NCI-H345 treated with DMSO at 0.1 percent for 48 hours (cell line): Measurements from ENCODE around the gene SNCAIP.
"Not testable (repeated sequence)": the region's sequence is repeated elsewhere in the genome, so short reads cannot be mapped to it uniquely, and the experiment has no call there.

Experiments used
- DNase-seq: peaks from one replicate; lab custom pipeline; 2025; ENCODE audit not compliant: unreplicated experiment; lab: John Stamatoyannopoulos, UW

SNCAIP gene

GRCh38 chr5:122354293-122354692, 42.3 kb downstream of the SNCAIP start:
- DNase-seq = no peak

- no peak for DNase-seq
Measured at GRCh38 chr5:122355324-122355723, 43.3 kb downstream of the SNCAIP start.

- no peak for DNase-seq
Measured at GRCh38 chr5:122356855-122357254, 44.8 kb downstream of the SNCAIP start.

- no peak for DNase-seq
Measured at GRCh38 chr5:122358372-122358979, 46.4 kb downstream of the SNCAIP start.

GRCh38 chr5:122362361-122362760, 50.3 kb downstream of the SNCAIP start:
- no peak for DNase-seq

GRCh38 chr5:122363623-122364022, 51.6 kb downstream of the SNCAIP start:
- DNase-seq = no peak

- DNase-seq = no peak
Measured at GRCh38 chr5:122366501-122366900, 54.5 kb downstream of the SNCAIP start.

GRCh38 chr5:122367456-122367855, 55.4 kb downstream of the SNCAIP start:
- no peak for DNase-seq

- DNase-seq = no peak
Measured at GRCh38 chr5:122368510-122369251, 56.6 kb downstream of the SNCAIP start.

GRCh38 chr5:122369253-122369815, 57.3 kb downstream of the SNCAIP start:
- DNase-seq = no peak

GRCh38 chr5:122371511-122372151, 59.6 kb downstream of the SNCAIP start:
- no peak for DNase-seq

- no peak for DNase-seq
Measured at GRCh38 chr5:122374110-122374509, 62.1 kb downstream of the SNCAIP start.

- DNase-seq = no peak
Measured at GRCh38 chr5:122375801-122376200, 63.8 kb downstream of the SNCAIP start.

GRCh38 chr5:122376250-122376649, 64.2 kb downstream of the SNCAIP start:
- DNase-seq = no peak

- DNase-seq = no peak
Measured at GRCh38 chr5:122377026-122377425, 65.0 kb downstream of the SNCAIP start.

- not testable (repeated sequence) for DNase-seq
Measured at GRCh38 chr5:122382938-122383337, 70.9 kb downstream of the SNCAIP start.

- DNase-seq = no peak
Measured at GRCh38 chr5:122384739-122385235, 72.8 kb downstream of the SNCAIP start.

- no peak for DNase-seq
Measured at GRCh38 chr5:122385286-122385685, 73.2 kb downstream of the SNCAIP start.

GRCh38 chr5:122385808-122386207, 73.8 kb downstream of the SNCAIP start:
- DNase-seq = no peak

- no peak for DNase-seq
Measured at GRCh38 chr5:122390154-122390553, 78.1 kb downstream of the SNCAIP start.

- no peak for DNase-seq
Measured at GRCh38 chr5:122390694-122391093, 78.7 kb downstream of the SNCAIP start.

GRCh38 chr5:122391621-122392020, 79.6 kb downstream of the SNCAIP start:
- no peak for DNase-seq
